HG02943 (cell line): ENCODE results near the gene TCEAL4.
A peak's percentile ranks its signal among the peaks of the same experiment; 100 is the strongest.
"Not testable (repeated sequence)": the region's sequence is repeated elsewhere in the genome, so short reads cannot be mapped to it uniquely, and the experiment has no call there.

Source experiments
- ATAC-seq: cut with Tn5 transposase; IDR thresholded peaks from one replicate; pipeline ENCODE4 v1.9.1; 2021; ENCODE audit warnings: mild to moderate bottlenecking, low read depth, moderate library complexity; ENCODE audit not compliant: unreplicated experiment

The TCEAL4 gene

DNA sequence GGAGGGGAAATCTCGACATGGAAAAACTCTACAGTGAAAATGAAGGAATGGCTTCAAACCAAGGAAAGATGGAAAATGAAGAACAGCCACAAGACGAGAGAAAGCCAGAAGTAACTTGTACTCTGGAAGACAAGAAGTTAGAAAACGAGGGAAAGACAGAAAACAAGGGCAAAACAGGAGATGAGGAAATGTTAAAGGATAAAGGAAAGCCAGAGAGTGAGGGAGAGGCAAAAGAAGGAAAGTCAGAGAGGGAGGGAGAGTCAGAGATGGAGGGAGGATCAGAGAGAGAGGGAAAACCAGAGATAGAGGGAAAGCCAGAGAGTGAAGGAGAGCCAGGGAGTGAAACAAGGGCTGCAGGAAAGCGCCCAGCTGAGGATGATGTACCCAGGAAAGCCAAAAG lies 1.3 kb downstream of the TCEAL4 start:
- ATAC-seq: no peak

DNA sequence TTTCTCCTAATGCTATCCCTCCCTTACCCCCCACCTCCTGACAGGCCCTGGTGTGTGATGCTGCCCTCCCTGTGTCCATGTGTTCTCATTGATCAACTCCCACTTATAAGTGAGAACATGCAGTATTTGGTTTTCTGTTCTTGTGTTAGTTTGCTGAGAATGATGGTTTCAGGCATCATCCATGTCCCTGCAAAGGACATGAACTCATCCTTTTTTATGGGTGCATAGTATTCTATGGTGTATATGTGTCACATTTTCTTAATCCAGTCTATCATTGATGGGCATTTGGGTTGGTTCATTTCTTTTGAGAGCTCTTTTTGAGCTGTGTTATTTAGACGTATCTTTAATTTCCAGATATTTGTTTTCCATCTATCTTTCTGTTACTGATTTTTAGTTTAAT lies 7.0 kb downstream of the TCEAL4 start:
- ATAC-seq: not testable (repeated sequence)

DNA sequence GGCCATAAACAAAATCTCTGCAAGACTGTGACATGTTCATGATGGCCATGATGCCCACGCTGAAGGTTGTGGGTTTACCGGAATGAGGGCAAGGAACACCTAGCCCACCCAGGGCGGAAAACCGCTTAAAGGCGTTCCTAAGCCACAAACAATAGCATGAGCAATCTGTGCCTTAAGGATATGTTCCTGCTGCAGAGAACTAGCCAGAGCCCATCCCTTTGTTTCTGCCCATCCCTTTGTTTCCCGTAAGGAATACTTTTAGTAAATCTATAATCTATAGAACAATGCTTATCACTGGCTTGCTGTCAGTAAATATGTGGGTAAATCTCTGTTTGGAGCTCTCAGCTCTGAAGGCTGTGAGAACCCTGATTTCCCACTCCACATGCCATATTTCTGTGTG lies 9.9 kb downstream of the TCEAL4 start:
- not testable (repeated sequence) for ATAC-seq

DNA sequence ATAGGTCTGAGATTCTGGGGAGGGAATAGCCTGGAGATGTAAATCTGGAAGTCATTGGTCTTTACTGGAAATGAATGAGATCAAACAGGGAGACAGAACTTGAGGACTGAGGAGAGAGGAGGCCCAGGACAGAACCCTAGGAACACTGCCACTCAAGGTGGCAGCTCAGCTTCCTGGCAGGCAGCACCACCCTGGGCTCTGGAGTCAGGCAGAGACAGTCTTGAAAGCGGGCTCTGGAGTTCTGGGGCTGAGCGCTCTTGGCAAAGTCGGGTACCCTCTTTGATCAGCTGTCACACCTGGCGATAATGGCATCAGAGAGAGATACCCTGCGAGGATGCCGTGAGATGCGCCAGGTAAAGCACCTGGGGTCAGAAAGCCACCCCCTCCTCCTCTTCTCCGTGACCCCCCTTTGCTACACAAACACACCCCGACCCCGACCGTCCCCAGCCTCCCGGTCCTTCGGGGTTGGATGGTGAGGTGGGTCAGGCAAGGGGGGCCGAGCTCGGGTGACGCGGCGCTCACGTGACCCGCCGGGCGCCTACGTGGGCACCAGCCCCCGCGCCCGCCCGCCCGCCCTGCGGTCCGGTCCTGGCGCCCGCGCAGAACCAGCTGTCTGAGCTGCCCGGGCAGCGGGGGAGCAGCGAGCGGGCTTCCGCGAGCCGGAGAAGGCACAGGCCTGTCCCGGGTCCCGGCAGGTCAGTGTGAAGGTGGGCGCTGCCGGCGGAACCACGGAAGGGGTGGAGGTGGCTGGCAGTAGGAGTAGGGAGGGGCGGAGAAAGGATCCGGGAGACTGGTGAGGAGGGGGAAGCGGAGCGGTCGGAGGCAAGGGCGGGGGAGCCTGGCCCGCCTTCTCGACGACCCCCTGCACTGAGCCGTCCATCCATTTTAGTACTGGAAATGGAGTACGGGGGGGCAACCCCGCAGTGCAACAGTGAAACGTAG lies 22.3 kb downstream of the TCEAL4 start, which contains the start of gene TCEAL3:
Gene TCEAL3, plus strand, starts transcription at position 600 of the 942 bp plus-strand sequence. CDS start 1,102 bp downstream, outside the sequence.
- peak; percentile 63 for ATAC-seq

DNA sequence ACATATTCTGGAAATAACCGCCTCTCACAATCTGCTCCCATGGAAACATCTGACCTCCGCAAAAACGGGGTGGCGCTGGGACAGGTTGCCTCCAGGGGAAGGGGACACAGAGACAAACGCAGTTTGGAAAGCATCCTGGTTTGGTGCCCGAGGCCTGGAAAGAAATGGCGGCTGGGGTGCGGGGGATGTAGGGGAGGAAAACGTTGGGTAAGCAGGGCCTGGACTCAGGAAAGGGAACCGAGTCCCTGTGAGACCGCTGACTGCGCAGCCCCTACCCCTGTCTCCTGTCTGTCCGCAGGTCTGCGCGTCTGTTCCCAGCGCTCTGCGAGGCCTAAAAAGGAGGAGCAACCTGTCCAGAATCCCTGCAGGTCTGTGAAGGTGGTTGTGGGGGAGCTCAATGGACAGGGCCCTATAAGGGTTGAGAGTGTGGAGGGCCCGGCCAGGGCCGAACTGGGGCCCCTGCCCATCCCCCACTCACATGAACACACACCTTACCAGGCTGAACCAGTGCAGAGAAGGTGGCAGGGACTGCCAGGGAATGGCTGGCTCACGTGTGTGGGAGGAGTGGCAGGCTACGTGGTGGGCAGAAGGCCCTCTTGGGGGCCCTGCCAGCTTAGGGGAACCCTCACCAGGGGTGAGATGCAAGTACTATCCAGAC lies 23.1 kb downstream of the TCEAL4 start:
- peak; percentile 27 for ATAC-seq

GRCh38 chrX:103610282-103610681 lies 25.0 kb downstream of the TCEAL4 start:
- no peak for ATAC-seq

GRCh38 chrX:103613362-103613890 lies 28.1 kb downstream of the TCEAL4 start:
- ATAC-seq: no peak

DNA sequence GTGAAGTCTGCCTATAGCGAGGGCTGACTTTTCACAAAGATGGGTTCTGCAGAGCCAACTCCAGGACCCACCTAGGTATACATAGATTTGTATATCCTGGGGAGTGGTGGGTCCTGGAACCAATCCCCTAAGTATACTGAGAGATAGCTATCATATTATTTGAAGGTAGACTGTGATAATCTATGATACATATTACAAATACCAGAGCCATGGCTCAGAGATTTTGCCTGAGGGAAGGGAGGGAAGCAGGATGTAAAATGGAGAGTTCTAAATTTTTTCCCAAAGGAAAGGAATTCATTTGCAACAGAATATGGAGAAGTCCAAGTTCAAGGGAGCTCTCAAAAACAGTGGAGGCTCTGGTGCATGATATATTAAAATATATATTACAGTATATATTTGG lies 29.7 kb downstream of the TCEAL4 start:
- ATAC-seq: no peak

DNA sequence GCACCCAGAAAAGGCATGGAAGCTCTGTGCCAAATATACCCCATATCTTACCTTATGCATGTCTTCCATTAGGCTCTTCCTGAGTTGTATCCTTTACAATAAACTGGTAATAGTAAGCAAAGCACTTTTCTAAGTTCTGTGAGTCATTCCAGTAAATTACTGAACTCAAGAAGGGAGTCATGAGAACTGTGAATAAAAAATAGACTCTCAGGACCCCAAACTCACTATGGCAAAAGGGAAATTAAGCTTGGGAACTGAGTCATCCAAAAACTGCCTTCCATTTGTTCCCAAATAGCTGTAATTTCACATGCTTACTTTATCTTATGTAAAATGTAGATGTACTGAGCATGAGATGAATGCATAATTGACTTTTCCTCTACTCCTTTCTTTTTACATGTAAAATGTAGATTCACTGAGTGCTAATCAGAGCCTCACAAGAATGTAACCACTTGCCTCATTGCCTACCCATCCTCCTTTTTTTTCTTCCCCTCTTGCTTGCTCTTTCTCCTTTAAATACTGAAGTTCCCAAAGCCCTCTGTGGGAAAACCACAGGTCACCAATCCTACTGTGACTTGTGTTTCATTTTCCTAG lies 30.6 kb downstream of the TCEAL4 start:
- no peak for ATAC-seq

- no peak for ATAC-seq
Measured at GRCh38 chrX:103616676-103617186, 31.4 kb downstream of the TCEAL4 start.

- no peak for ATAC-seq
Measured at GRCh38 chrX:103624111-103624510, 38.8 kb downstream of the TCEAL4 start.

DNA sequence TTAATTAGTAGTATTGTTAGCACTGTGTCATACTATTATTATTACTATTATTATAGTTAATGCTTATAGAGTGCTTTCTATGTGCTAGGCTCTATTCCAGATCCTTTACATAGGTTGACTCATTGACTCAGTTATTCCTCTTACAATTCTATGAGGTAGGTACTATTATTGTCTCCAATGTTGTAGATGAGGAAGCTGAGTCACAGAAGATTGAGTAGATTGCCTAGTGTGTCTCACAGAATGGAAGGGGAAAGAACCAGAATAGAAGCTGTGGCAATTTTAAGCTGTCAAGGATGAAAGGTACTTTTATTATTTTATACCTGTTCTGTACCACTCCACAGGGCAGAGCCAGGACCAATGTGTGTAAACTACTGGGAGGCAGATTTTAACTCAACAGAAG lies 41.5 kb downstream of the TCEAL4 start:
- no peak for ATAC-seq

- peak; percentile 50 for ATAC-seq
Measured at GRCh38 chrX:103628386-103629317, 43.3 kb downstream of the TCEAL4 start, which contains the start of gene TCEAL1. TSS of gene TCEAL1 (plus strand) at chrX:103628975. CDS start at chrX:103629917, 942 bp downstream.

DNA sequence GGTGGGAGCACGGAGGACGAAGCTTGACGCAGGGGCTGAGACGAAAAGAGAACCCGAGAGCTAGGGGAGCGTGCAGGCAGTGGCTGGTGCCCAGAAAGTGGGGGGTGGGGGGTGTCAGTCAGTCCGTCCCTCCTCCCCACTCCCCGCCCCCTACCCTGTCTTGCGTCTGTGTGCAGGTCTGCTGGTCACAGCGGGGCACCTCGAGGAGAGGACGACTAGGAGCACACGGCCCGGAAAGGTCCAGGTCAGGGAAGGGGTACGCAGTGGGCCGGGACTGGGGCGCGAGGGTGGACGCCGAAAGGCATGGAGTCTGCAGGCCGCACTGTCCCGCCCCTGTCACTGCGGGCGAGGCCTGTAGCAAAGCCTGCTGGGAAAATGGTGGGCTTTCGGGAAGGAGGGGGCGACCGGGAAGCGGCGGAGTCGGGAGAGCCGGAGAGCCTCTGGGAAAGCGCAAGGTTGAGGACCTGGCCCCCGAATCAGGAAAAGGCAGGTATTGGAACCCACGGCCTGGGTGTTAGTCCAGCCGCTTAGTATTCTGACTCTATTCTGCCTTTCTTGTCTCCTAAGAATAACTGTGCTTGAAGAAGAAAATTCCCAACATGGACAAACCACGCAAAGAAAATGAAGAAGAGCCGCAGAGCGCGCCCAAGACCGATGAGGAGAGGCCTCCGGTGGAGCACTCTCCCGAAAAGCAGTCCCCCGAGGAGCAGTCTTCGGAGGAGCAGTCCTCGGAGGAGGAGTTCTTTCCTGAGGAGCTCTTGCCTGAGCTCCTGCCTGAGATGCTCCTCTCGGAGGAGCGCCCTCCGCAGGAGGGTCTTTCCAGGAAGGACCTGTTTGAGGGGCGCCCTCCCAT lies 44.2 kb downstream of the TCEAL4 start:
- ATAC-seq: no peak

DNA sequence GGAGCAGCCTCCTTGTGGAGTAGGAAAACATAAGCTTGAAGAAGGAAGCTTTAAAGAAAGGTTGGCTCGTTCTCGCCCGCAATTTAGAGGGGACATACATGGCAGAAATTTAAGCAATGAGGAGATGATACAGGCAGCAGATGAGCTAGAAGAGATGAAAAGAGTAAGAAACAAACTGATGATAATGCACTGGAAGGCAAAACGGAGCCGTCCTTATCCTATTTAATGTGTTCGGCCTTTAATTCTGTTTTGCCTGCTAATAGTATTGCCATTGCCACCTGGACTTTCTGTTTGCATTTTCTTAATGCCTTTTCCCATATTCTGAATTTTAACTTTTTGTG lies 44.8 kb downstream of the TCEAL4 start:
- ATAC-seq: no peak

DNA sequence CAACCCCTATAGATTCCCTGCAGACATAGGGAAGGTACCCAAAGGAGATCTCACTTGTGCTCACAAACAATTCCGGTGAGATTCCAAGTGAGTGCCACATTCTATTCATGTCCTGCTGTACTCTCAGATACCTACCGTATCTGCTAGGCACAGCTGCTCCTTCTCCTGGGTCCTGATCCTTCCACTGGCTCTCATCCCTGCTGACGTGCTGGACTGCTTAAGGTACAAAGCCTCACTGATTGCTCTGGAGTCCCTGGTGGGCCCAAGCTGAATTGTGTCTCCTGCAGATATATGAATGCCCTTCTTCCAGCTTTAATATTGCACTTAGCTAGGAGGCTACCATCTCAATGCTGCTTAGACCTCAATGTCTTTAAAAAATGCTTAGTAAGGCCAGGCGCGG lies 45.8 kb downstream of the TCEAL4 start:
- no peak for ATAC-seq

DNA sequence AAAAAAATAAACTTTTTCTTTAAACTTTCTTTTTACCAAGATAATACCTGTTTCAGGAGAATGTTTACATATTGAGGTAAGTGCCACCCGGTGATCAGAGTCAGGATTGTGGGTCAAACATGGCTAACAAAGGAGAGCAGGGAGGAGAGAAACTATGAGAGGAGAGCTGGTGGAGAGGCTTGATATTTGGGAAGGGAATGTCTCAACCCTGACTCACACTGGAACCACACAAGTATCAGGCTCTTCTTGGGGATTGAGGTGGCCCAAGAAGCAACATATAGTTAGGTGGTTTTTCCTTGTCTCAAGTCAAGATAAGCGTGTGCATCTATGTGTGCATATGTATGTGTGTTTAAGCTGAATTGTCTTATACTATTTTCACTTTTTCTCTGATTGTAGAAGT lies 50.1 kb downstream of the TCEAL4 start:
- ATAC-seq: no peak
